Stomach (tissue), 9 donors: ENCODE results near the gene SMYD3. TPM values are rescaled to one million over a fixed set of nuclear protein-coding genes. Genes with fewer than 3 reads are reported as not detected.
A peak's percentile ranks its signal among the peaks of the same experiment; 100 is the strongest.

Experiments used
- DNase-seq, 2 donors: peaks; one replicate each; pipeline versions ENCODE4 v3.0.0 to v3.0.0-alpha.2; 2013 to 2019
- H3K27ac ChIP-seq, 5 donors: fragments of 200-600 bp in 4 of 5; sonication (generic) in 4 of 5; one replicate each; pipeline ENCODE4 v1.5.1; 2013 to 2019; ENCODE audit warnings: mild to moderate bottlenecking in 1 of 5, moderate library complexity in 1 of 5
- H3K27me3 ChIP-seq, 3 donors: fragments of 200-600 bp; sonication (generic); one replicate each; pipeline ENCODE4 v1.5.1; 2017 to 2019; ENCODE audit warnings: mixed run types in 1 of 3
- H3K36me3 ChIP-seq, 4 donors: fragments of 200-600 bp; sonication (generic); 1 replicate in 3 of 4; 2 replicates in 1 of 4; pipeline ENCODE4 v1.5.1; 2016 to 2019
- H3K4me1 ChIP-seq, 4 donors: fragments of 200-600 bp; sonication (generic); one replicate each; pipeline ENCODE4 v1.5.1; 2016 to 2019
- H3K4me3 ChIP-seq, 4 donors: fragments of 200-600 bp; sonication (generic) in 3 of 4; one replicate each; pipeline ENCODE4 v1.5.1; 2016 to 2019; ENCODE audit warnings: mild to moderate bottlenecking in 1 of 4
- H3K9me3 ChIP-seq, 4 donors: fragments of 200-600 bp; sonication (generic); one replicate each; pipeline ENCODE4 v1.5.1; 2016 to 2019
- CTCF ChIP-seq, 7 experiments: fragments of 450-650 bp in 4 of 7; fragments of 200-600 bp in 3 of 7; sonication (generic) in 3 of 7; IDR thresholded peaks; one replicate each; pipeline ENCODE4 v1.5.1; 2016 to 2019; ENCODE audit warnings: antibody characterized with exemption in 7 of 7, control low read depth in 2 of 7, mild to moderate bottlenecking in 1 of 7
- EP300 ChIP-seq: sonication (generic); formaldehyde crosslinking; IDR thresholded peaks from one replicate; pipeline ENCODE4 v1.6.1; 2017; ENCODE audit warnings: antibody characterized with exemption
- POLR2A ChIP-seq, 4 donors: fragments of 450-650 bp; IDR thresholded peaks; one replicate each; pipeline ENCODE4 v1.6.1; 2016; ENCODE audit warnings: antibody characterized with exemption in 4 of 4, control low read depth in 2 of 4, mild to moderate bottlenecking in 1 of 4, moderate library complexity in 1 of 4
- POLR2AphosphoS5 ChIP-seq, 3 donors: sonication (generic); formaldehyde crosslinking; IDR thresholded peaks; one replicate each; pipeline ENCODE4 v1.6.1; 2016; ENCODE audit warnings: antibody characterized with exemption in 3 of 3
- WGBS, 5 donors: extraction: QIAGEN DNeasy Blood & Tissue Kit in 3 of 5; methylation state at CpG; one replicate each; pipeline versions ENCODE4 v1.1.5 to v1.1.7; 2013 to 2018; 5-methylcytosine and 5-hydroxymethylcytosine counted together
- intact Hi-C: fragments of 100-400 bp; cut with DNase I; formaldehyde crosslinking; loops from one replicate; pipeline ENCODE4 v1.15.1; 2023; ENCODE audit warnings: low total_unique reads
- polyA plus RNA-seq, 3 donors: library from polyadenylated mRNA; stranded (reverse); fragments of 200-250 nt; gene quantifications; one replicate each; pipeline ENCODE4 v1.2.3, GENCODE V29; 2013
- total RNA-seq, 5 donors: library from RNA; depleted of rRNA; stranded (reverse); fragments of >200 nt; gene quantifications; one replicate each; pipeline versions ENCODE4 v1.1.0 to v1.2.3, GENCODE V29; 2014 to 2016
- donor health status: healthy with polysubstance abuse.
- donor health status: Bipolar disorder and iron deficiency.
- donor health status: healthy.

SMYD3 gene
- total and polyA plus RNA-seq, 8 donors: 6.4 to 196 (median 27.8) TPM

DNA sequence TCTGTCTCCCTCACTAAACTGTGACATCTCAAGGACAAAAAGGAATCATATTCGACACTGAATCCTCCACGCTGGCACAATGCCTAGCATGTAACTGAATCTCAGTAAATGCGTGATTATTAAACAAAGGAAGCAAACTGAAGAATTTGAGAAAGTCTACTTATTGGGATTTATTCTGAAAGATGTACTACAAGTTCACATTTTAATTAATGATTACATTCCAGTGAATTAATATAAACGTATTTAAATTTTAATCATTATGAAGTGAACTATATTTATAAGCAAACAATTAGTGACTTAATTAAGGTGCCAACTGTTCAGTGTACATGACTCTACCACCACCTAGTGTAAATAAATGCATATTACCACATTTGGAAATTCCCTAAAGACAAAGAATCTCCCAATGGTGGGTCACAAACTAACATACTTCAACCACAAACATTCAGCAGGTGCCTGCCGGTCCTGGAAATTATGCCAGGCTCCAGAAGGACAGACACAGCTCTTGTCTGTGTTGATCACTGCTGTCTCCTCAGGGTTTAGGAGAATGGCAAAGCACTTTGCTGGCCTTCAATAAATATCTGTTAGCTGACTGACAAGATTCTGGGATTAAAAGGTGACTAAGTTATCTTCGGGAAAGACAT, 56.3 kb downstream of the SMYD3 start:
- intact Hi-C loops: no loop called here
- no peak overlapping the region for H3K27ac ChIP-seq
- peak in 1 of 2 donors; percentile 30 for DNase-seq
- no peak overlapping the region for H3K4me3 ChIP-seq
- TF ChIP-seq POLR2AphosphoS5 (IDR thresholded peaks at IDR 0.05) (no peak), EP300 (no peak), CTCF (IDR thresholded peaks at IDR 0.05) (peak in 5 of 7 experiments; percentile 39 to 72 (median 53)), POLR2A (IDR thresholded peaks at IDR 0.05) (no peak)
- H3K36me3 ChIP-seq: no peaks in the 10 kb centered on the region
- no peaks in the 10 kb centered on the region for H3K27me3 ChIP-seq
- H3K9me3 ChIP-seq: no peaks in the 10 kb centered on the region
- peaks cover 0 to 7% (median 0%) of the 10 kb centered on the region in 4 donors for H3K4me1 ChIP-seq
- 33 to 48% (median 34%) methylated on average over 6 of the region's 6 CpGs for WGBS, 5 donors

GRCh38 chr1:246448373-246448772, 58.7 kb downstream of the SMYD3 start:
- TF ChIP-seq EP300: no peak
- no peak for TF ChIP-seq CTCF (IDR thresholded peaks at IDR 0.05)
- no peak for TF ChIP-seq POLR2AphosphoS5 (IDR thresholded peaks at IDR 0.05)
- TF ChIP-seq POLR2A (IDR thresholded peaks at IDR 0.05): no peak
- DNase-seq: no peak
- 80 to 92% (median 89%) methylated on average over 3 of the region's 3 CpGs for WGBS, 5 donors
- H3K27me3 ChIP-seq: no peaks in the 10 kb centered on the region
- H3K27ac ChIP-seq: no peak overlapping the region
- H3K36me3 ChIP-seq: no peaks in the 10 kb centered on the region
- H3K4me3 ChIP-seq: no peak overlapping the region
- no peaks in the 10 kb centered on the region for H3K9me3 ChIP-seq
- peaks cover 0 to 8% (median 0%) of the 10 kb centered on the region in 4 donors for H3K4me1 ChIP-seq
- intact Hi-C loops: no loop called here

GRCh38 chr1:246447501-246447900, 59.6 kb downstream of the SMYD3 start:
- H3K4me1 ChIP-seq: peaks cover 0 to 8% (median 0%) of the 10 kb centered on the region in 4 donors
- 80 to 91% (median 86%) methylated on average over 2 of the region's 2 CpGs for WGBS, 5 donors
- intact Hi-C loops: no loop called here
- DNase-seq: no peak
- H3K27ac ChIP-seq: no peak overlapping the region
- H3K27me3 ChIP-seq: no peaks in the 10 kb centered on the region
- no peaks in the 10 kb centered on the region for H3K9me3 ChIP-seq
- TF ChIP-seq EP300: no peak
- TF ChIP-seq POLR2AphosphoS5 (IDR thresholded peaks at IDR 0.05): no peak
- no peak for TF ChIP-seq CTCF (IDR thresholded peaks at IDR 0.05)
- no peak for TF ChIP-seq POLR2A (IDR thresholded peaks at IDR 0.05)
- H3K36me3 ChIP-seq: no peaks in the 10 kb centered on the region
- H3K4me3 ChIP-seq: no peak overlapping the region

DNA sequence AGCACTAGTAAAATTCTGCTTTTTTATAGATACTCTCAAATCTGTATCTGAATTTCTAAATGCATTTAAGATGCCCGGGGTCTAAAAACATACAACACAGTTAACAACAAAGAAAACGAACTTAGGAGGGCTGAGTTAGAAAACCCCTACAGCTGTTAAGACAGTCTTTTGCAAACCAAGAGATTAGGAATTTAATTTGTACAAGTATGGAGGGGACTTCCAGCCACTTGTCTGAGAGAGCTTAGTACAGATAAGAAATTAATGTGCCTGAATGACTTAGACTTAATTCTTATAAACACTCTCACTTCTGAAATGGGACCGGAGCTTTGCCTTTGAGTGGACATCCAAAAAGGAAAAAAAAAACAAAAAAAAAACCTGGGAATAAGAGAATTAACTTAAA, 61.6 kb downstream of the SMYD3 start:
- Histone ChIP-seq H3K27ac (no peak overlapping the region), H3K4me1 (peaks cover 0 to 8% (median 0%) of the 10 kb centered on the region in 4 donors), H3K4me3 (no peak overlapping the region), H3K9me3 (no peaks in the 10 kb centered on the region), H3K36me3 (no peaks in the 10 kb centered on the region), H3K27me3 (no peaks in the 10 kb centered on the region)
- DNase-seq: no peak
- intact Hi-C loops: no loop called here
- TF ChIP-seq POLR2AphosphoS5 (IDR thresholded peaks at IDR 0.05): no peak
- TF ChIP-seq POLR2A (IDR thresholded peaks at IDR 0.05): no peak
- TF ChIP-seq EP300: no peak
- TF ChIP-seq CTCF (IDR thresholded peaks at IDR 0.05): no peak
- WGBS, 5 donors: 62 to 72% (median 65%) methylated on average over 3 of the region's 3 CpGs
